ENCODE results near the gene HNRNPL.
A peak's percentile ranks its signal among the peaks of the same experiment; 100 is the strongest.
"Not testable (repeated sequence)": the region's sequence is repeated elsewhere in the genome, so short reads cannot be mapped to it uniquely, and the experiment has no call there.

The HNRNPL gene

DNA sequence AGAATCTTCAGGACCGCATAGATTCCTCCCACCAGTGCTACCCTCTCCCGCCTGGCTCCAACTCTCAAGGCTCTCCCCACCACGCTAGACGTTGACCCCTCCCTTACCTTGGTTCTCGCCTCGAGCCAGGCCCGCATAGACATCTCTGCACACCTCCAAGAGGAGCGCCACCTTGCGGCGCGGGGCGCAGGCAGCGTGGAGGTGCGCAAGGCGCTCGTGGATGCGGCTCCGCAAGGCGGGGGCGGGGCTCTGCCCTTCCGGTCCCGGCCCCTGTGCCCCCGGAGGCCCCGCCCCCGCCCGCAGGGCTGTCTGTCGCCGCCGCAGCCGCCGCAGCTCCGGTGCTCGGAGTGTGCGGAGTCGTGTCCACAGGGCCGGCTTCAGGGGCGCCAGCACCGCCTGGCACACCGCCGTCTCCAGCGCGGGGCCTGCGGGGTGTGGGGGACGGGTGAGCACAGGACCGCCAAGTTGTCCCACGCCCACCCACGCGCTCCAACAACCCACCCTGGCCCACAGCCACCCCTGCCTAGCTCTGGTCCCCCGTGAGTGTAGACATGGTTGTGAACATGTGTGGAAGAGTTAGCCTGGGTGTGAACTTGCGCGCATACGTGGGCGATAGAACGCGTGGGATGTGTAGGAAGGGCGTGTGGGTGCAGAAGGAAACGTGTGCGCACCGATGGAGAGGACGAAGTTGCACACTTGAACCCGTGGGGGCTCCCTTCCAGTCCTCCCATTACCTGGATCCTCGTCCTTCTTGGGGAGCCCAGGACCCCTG, 20.2 kb upstream of the HNRNPL start:
- FAIRE-seq (no peak), DNase-seq (ENCODE audit: low spot score) (peak; percentile 8)

DNA sequence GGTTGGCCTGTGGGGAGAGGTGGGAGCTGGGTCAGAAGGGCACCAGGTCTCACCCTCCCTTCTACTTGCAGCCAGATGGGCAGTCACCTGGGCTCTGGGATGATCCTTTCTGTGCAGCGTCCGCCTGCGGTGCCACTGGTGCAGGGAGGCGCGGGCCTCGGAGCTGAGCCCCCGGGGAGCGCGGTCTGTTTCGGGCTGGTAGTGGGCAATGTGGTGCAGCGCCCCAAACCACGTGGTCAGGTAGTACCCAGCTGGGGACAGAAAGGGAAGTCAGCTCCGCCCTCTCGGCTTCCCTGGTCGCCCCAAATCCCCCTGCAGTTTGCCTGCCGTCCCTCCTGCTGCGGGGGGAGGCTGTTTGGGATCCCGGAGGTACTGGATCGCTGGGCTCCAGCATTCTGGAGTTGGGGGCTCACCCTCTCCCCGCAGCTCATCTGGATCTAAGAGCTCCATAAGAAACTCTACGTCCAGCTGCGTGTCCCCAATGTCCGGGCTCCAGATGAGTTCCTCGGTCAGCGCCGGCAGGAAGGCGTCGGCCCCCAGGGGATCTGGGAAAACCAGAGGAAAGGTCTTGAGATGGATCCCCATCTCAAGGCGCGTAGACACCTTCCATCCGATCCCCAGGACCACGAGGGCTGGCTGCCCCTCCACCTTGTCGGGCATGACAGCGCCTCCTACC, 19.5 kb upstream of the HNRNPL start:
- FAIRE-seq = no peak
- no peak for DNase-seq (ENCODE audit: low spot score)

DNA sequence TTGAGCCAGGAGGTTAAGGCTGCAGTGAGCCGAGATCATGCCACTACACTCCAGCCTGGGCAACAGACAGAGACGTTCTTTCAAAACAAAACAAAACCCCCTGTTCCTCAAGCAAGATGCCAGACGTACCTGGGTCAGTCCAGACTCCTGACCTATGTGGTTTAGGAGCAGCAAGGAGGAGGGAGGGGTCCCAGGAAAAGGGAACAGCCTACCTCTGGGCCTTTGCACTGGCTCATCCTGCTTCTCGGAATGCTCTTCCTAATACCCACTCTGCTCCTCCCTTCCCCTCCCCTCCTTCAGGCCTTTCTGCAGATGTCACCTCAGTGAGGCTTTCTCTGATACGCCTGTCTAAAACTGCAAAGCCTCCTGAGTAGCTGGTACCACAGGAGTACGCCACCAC, 18.8 kb upstream of the HNRNPL start:
- DNase-seq (ENCODE audit: low spot score) (no peak), FAIRE-seq (no peak)

DNA sequence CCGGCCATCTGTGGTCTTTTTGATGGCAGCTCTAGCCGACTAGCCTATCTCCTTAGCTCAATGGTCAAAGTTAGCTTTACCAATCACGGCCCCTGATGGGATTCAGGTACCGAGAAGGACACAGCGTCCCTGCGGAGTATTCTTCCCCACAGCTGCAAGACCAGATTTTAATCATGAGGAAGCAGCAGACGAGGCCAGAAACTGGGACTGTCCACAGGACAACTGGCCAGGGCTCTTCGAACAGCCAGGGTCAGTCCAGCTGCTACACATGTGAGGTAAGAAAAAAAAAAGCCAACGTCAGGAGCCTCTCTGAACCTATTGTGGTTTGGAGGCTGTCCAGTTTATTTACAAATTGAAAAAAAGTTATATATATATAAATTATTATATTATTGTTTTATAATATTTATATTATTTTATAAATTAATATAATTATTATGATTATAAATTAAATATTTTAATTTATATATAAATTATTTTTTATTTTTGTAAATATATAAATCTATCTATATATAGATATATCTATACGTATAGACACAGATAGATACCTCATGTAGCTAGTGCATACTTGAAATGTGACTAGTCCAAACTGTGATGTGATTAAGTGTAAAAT, 17.5 kb upstream of the HNRNPL start:
- FAIRE-seq = peak; percentile 55
- DNase-seq (ENCODE audit: low spot score) = no peak

DNA sequence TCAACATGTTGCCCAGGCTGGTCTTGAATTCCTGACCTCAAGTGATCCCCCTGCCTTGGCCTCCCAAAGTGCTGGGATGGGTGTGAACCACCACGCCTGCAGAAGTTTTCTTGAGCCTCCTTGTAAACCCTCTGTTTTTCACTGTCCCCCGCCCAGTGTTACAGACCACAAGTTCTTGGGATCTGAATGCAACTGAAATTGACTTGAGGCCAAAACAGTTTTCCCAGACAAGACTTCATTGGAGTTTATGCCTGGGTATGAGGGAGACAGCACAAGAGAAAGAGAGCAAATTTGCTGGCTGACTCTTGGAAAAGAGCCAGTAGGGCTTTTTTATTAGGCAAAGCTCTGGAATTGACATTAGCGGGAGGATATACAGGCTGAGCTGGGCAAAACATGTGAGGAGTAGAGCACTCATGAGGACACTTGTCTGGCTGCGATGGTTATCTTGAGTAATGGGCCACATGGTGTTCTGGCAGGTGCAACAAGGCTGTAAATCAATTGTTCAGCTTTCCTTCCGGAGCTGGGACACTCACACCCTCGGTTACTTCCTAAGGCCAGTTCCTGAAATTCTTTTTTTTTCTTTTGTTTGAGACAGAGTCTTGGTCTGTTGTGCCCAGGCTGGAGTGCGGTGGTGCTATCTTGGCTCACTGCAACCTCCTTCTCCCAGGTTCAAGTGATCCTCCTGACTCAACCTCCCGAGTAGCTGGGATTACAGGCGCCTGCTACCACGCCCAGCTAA, 12.7 kb upstream of the HNRNPL start:
- FAIRE-seq (no peak), DNase-seq (ENCODE audit: low spot score) (no peak)

DNA sequence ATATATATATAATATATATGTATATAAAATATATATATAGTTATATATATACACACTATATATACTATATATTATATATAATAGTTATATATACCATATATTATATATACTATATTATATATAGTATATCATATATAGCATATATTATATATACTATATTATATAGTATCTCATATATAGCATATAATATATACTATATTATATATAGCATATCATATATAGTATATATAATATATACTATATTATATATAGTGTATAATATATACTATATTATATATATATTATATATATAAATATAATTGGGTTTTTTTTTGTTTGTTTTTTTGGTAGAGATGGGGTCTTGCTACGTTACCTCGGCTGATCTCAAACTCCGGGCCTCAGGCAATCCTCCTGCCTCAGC, 11.6 kb upstream of the HNRNPL start:
- FAIRE-seq = peak; percentile 70

DNA sequence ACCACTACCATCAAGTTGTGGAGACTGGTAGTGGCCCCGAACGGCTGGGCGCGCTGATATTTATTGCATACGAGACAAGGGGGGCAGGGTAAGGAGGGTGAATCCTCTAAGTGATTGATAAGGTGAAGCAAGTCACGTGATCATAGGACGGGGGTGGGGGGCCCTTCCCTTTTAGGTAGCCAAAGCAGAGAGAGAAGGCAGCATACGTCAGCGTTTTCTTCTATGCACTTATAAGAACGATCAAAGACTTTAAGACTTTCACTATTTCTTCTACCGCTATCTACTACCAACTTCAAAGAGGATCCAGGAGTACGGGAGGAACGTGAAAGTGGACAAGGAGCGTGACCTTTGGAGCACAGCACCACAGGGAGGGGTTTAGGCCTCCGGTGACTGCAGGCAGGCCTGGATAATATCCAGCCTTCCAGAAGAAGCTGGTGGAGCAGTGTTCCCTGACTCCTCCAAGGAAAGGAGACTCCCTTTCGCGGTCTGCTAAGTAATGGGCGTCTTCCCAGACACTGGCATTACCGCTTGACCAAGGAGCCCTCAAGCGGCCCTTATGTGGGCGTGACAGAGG, 9.9 kb upstream of the HNRNPL start:
- not testable (repeated sequence) for FAIRE-seq

More for the DNA sequence above, 11.6 kb upstream of the HNRNPL start:
- DNase-seq (ENCODE audit: low spot score) = no peak

DNA sequence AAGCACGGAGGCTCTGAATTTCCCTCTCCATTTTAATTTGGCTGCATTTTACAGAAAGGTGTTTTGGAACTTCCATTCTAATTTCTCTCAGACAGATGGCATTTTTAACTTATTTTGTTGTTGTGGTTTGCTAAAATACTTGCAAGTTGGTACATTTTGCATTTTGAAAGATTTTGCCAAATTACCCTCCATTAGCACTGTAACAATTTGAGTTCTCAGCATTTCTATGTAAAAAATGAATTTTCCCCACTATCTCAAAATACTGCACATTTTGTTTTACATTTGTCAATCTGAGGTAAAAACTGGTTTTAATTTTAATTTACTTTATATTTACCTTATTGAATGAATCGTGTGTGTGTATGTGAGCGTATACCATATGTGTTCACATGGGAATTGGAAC, 7.0 kb upstream of the HNRNPL start:
- DNase-seq (ENCODE audit: low spot score) (no peak), FAIRE-seq (no peak)

More for the DNA sequence above, 9.9 kb upstream of the HNRNPL start:
- DNase-seq (ENCODE audit: low spot score) = not testable (repeated sequence)

DNA sequence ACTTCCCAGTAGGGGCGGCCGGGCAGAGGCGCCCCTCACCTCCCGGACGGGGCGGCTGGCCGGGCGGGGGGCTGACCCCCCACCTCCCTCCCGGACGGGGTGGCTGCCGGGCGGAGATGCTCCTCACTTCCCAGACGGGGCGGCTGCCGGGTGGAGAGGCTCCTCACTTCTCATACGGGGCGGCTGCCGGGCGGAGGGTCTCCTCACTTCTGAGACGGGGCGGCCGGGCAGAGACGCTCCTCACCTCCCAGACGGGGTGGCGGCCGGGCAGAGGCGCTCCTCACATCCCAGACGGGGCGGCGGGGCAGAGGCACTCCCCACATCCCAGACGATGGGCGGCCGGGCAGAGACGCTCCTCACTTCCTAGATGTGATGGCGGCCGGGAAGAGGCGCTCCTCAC, 6.0 kb upstream of the HNRNPL start:
- DNase-seq (ENCODE audit: low spot score); FAIRE-seq: not testable (repeated sequence)

DNA sequence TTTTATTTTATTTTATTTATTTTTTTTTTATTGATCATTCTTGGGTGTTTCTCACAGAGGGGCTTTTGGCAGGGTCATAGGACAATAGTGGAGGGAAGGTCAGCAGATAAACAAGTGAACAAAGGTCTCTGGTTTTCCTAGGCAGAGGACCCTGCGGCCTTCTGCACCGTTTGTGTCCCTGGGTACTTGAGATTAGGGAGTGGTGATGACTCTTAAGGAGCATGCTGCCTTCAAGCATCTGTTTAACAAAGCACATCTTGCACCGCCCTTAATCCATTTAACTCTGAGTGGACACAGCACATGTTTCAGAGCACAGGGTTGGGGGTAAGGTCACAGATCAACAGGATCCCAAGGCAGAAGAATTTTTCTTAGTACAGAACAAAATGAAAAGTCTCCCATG, 5.2 kb upstream of the HNRNPL start:
- DNase-seq (ENCODE audit: low spot score); FAIRE-seq: not testable (repeated sequence)

DNA sequence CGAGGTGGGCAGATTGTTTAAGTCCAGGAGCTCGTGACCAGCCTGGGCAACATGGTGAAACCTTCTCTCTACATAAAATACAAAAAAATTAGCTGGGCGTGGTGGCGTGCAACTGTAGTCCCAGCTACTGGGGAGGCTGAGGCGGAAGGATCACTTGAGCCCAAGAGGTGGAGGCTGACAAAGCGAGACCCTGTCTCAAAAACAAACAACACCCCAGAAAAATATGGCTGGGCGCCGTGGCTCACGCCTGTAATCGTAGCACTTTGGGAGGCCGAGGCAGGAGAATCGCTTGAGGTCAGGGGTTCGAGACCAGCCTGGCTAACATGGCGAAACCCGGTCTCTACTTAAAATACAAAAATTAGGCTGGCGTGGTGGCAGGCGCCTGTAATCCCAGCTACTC, 3.4 kb upstream of the HNRNPL start:
- DNase-seq (ENCODE audit: low spot score) (no peak), FAIRE-seq (no peak)

DNA sequence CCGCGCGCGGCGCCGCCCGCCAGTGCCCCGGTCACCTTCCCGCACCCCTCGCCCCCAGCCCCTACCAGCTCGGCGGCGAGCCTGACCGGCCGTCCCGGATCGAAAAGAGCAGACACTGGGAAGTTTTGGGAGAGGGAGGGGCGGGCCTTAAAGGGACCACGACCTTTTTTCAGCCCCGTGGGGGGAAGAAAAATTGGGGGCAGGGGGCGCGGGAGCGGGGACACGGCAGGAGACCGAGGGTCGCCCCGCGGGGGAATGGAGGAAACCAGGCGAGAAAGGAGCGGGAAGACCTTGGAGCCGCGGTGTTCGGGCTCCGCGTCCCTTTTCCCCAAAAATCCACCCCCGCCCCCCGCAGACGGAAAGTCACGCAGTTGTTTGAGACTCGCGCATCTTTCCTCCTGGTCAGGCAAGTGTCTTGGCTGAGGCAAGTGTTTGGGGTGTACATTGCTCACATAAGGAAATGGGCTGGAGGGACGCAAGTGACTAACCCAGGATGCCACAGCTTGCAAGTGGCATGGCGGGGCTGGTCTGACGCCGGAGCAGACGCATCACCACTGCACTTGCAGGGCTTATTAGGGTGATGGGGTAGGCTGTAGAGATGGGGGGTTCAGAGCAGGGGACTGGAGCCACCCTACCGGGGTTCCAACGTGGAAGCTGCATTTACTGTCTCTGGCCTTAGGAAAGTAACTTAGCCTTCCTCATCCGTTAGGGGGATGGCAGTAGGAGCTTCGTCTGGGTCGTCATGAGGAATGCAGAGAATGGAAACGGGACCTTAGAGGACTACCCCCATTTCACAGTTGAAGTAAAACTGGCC, 2.7 kb upstream of the HNRNPL start:
- DNase-seq (ENCODE audit: low spot score) = peak; percentile 44
- FAIRE-seq = no peak

DNA sequence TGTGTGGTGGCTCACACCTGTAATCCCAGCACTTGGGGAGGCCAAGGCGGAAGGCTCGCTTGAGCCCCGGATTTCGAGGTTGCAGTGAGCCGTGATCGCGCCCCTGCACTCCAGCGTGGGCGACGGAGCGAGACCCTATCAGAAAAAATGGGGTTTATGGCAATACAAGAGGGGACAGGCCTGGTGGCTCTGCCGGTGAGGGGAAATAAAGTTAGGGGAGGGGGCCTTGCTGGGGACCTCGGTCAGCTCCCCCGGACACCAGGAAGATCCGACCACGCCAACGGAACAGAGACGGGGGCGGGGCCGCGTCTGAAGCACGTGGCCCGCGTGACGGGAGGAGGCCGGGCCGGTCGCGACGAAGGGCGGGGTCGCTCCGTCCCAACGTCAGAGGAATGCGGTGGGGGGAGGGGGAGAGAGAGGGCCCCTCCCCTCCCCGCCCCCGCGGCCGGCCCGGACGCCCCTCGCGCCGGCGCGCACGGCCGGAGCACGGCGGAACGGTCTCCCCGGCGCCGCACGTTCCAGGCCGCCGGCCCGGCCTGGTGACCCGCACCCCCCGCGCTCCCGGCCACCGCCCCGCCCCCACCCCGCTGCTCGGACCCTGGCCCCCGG, 1.9 kb upstream of the HNRNPL start:
- FAIRE-seq (no peak), DNase-seq (ENCODE audit: low spot score) (peak; percentile 68)

DNA sequence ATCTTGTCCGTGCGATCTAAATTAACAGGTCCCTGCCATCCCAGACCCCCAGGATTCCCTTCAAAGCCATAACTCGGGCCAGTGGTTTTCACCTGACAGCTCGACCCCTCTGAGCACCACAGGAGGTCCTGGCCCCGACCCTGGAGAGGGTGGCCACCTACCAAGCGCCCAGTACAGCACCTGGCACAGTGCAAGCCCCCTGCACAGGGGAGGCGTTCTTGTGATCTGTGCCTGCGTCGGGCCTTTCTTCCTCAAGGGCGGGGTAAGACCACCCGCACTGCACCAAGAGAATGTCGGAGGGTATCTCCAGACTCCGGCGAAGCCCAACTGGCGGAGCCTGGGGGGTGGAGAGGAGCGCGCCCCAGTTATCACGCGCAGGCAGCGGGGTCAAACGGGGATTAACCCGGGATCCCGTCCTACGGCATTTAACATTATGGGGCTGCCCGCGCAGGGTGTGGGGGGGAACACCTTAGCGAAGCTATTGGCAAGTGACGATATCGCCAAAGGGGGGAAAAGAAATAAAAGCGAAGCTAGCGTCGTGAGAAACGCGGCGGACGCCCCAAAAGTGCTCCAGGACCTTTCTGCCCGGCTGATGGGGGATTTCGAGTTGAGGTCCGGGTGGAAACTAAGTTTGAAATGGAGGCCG, 1.3 kb upstream of the HNRNPL start:
- FAIRE-seq (no peak), DNase-seq (ENCODE audit: low spot score) (no peak)

DNA sequence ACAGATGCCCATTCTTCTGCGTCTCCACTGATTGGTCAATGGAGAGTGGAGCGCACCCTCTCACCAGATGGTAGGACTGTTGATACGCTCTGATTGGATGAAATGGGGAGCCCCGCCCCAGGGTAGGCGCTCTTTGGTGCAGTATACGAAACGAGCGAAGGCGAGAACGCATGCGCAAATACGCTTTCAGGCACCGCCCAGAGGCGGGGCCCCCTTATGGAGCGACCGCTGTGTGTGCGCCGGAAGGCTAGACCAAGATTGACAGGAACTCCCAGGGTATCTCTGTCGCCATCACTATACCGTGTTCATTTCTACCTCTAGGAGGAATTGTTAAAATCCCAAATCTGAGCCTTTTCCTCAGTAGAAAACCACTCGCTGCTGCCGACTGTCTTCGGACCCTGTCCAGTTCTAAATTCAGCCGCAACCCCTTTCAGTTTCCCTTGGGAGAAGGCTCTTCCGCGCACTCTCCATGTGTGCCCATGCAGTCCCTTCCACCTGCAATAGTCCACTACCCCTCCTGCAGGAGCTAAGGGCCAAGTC, 720 bp upstream of the HNRNPL start:
- DNase-seq (ENCODE audit: low spot score) (no peak), FAIRE-seq (peak; percentile 97)

DNA sequence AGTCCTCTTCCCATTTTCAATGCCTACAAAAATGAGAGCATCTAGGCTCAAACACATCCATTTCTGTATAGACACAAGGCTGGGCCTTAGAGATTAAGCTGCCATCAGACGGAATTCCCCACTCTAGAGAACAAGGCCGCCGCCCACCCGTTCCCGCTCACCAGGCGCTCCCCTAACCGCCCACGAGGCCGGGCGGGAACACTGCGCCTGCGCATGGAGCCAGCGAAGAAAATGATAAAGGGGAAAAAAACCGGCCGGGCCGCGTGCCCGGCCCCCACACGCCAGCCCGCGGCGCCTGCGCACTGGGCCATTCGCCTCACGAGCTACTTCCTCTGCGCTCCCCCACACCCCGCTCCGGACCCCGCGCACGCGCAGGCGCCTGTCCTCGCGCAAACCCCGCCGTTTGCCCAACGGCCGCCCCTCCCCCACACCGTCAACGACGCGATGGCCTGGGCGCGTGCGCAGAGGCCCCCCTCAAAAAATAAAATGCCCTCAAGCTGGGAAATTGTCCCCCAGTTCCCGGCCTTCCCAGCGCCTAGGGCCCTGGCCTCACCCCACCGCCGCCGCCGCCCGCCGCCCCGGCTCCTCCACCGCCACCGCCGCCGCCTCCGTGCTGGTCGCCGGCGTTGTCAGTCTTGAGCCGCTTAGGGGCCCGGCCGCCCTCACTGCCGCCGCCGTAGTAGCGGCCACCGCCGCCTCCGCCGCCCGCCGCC, 483 bp downstream of the HNRNPL start:
- DNase-seq (ENCODE audit: low spot score) = peak; percentile 91
- no peak for FAIRE-seq

DNA sequence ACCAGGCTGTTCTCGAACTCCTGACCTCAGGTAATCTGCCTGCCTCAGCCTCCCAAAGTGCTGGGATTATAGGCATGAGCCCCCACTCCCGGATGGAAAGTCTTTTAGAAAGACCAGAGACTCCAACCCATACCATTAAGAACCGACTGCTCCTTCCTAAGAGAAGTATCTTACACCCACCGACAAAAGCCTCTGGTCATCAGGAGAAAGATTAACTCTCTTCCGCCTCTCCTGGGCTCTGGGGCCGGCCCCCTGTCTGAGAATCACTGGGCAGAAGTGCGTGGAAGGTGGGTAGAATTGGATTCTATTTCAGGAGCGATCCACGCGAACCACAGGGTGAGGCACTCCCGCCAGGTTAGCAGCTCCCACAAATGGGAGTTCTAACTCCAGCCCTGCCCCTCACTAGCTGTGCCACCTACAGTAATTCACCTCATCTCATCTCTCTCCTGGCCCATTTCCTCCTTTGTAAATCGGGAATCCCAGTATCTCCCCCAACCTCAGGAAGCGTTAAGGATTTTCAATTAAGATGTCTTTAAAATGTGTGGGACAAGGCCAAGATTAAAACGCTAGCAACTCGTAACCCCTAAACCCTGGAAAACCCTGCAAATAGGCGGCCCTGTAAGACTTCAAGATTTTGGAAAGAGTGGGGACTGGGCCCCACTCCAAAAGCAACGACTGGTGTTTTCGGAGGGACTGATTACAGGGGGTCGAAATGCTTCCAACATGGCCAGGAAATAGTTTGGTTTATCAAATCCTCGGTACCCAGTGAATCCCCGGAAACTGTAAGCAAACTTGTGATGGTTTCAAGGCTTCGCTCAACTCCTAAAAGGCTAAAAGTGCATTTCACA, 1.3 kb downstream of the HNRNPL start:
- FAIRE-seq (no peak), DNase-seq (ENCODE audit: low spot score) (no peak)

DNA sequence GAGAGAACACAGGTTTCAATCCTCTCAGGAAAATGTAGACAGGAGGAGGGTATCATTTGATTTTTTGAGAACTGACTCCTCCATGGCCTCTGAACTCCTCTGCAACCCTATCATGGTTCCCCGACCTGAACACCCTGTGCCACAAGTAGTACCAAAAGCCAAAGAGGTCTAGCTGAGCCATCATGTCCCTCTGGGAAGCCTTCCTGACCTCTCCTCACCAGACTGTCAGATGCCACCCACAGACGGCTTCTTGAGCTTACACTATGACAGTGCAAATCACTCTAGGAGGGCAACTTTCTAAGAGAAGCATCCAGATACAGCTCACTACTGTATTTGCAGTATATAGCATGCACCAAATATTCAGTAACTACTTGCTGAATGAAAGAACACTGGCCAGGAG, 3.7 kb downstream of the HNRNPL start:
- DNase-seq (ENCODE audit: low spot score) (no peak), FAIRE-seq (no peak)
